HG03439 (cell line): ENCODE results near the gene INF2.
"Not testable (repeated sequence)": the region's sequence is repeated elsewhere in the genome, so short reads cannot be mapped to it uniquely, and the experiment has no call there.

Experiments used
- ATAC-seq: cut with Tn5 transposase; IDR thresholded peaks from one replicate; pipeline ENCODE4 v1.9.1; 2021; ENCODE audit warnings: mild to moderate bottlenecking, moderate library complexity; ENCODE audit not compliant: unreplicated experiment

The INF2 gene

DNA sequence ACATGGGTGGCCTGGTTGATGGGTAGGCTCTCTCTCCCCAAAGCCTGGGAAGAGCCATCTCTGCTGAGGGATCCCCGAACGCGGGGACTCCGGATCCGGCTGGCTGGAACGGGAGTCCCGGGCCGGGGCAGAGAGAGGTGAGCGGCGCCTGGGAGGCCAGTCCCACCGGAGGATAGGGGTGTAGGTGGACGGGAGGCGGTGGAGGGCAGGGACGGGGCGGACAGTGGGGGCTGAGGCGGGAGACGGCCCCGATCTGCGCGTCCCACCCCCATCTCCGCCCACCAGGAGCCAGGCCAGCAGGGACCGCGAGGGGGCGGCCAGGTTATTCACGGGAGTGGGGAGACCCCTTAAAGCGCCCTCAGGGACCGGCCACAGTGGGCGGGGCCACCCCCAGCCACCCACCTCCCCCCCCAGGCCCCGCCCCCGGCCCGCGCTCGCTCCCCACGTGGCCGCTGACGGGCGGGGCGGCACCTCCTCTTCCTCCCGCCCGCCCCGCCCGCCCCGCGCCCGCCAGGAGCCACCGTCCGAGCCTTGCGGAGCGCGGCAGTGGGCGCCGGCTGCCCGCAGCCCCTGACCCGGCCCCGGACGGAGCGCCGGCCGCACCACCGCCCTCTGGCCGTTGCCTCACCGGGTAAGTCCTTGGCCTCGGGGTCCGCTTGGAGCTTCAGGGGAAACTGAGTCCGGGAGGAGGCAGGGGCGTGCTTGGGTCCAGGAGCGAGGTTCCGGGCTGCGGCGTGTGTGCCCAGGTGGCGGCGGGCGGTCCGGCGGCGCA lies at the start of gene INF2:
TSS of gene INF2 (plus strand) at position 510 of the 772 bp plus-strand sequence. CDS start 11,748 bp downstream, outside the sequence.
- no peak for ATAC-seq

DNA sequence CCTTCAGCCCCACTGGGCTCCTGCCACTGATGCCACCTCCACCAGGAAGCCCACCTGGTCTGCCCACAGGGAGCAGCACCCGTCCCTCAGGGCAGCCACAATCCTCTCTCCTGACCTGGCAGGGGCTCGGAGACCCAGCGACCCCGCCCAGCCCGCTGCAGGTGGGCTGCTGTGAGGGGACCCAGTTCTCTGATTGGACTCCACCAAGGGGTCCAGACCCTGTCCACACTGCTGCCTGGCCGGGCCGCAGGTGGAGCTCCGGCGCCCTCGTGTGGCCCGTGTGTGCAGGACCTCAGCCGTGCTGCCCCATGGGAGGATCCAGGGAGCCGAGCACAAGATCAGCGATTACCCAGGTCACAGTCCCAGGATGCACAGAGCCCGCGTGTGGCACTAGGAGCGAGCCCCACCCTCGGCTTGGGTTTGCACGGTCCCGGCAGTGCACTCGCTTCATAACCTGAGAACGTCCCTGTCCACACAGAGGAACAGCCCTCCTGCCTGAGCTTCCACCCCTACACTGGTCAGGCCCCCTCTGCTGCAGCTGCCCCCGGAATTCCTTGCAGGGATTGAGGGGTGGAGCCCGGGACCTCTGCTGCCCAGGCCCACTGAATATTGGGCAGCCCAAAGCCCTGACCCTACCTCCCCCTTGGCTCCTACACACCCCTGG lies 49.4 kb upstream of the INF2 start:
- ATAC-seq, result no peak

DNA sequence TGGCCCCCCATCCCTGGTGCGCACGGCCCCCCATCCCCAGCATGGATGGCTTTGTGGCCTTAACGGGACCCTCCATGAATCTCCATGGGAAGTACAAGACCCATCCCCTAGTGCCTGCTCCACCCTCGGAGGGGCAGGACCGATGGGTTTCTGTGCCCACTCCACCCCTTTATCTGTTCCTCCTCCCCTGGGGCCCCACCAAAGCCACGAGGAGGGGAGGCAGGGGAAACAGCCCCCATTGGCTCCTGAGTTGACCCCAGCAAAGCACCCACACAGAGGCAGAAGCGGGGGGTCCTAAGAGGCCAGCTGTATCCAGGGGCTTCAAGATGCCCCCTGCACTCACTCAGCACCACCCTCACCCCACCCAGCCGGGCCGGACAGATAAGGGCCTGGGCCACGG lies 48.7 kb upstream of the INF2 start:
- ATAC-seq, result no peak

- ATAC-seq, result no peak
Measured at GRCh38 chr14:104641753-104642539, 47.5 kb upstream of the INF2 start.

GRCh38 chr14:104642540-104642868 lies 46.9 kb upstream of the INF2 start:
- no peak for ATAC-seq

DNA sequence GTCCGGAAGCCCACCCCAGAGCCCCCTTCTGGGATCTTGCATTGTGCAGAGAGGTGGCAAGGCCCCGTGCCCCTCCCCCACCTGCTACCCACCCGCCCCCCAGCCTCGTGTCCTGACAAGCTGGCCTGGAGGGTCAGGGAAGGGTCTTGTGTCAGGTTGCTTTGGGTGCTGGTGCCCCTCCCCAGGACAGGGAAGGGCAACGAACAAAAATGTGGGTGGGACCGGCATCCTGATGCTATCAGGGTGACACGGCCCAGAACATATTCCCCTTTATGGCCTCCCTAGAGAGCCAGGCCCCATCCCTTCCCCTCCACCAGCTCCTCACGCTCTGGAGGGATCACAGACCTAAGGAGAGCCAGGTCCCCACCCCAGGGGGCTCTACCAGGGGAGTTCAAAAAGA lies 46.1 kb upstream of the INF2 start:
- no peak for ATAC-seq

GRCh38 chr14:104644091-104644635 lies 45.3 kb upstream of the INF2 start:
- no peak for ATAC-seq

DNA sequence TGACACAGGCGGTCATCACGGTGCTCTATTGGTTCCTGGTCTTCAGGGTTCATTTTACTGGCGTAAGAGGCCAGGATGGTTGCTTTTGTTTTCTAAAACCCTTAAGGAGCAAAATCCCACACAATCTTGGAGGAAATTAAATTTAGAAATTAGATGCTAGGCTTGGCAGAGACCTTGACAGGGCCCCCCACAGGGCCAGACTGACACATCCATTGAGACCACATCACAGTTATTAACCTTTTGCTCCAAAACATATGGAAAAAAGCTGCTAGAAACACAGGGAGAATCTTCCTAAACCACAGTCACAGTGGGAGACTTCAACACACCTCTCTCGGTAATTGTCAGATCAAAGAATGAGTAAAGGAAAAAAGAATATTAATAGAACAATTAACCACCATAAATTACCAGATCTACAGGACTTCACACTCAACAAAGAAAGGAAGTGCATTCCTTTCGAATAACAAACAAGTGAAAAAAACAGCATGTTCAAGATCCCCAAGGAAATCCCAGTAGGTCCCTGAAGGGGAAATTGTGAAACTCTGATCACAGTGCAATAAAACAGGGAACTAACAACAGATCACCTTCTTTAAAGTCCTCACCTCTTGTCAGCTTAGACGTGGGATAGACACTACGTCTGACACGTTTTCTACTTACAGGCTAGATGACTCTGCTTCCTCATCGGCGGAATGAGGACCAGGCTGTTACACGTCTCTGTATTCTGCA lies 44.6 kb upstream of the INF2 start:
- ATAC-seq, result no peak

GRCh38 chr14:104647467-104648043 lies 41.9 kb upstream of the INF2 start:
- no peak for ATAC-seq

DNA sequence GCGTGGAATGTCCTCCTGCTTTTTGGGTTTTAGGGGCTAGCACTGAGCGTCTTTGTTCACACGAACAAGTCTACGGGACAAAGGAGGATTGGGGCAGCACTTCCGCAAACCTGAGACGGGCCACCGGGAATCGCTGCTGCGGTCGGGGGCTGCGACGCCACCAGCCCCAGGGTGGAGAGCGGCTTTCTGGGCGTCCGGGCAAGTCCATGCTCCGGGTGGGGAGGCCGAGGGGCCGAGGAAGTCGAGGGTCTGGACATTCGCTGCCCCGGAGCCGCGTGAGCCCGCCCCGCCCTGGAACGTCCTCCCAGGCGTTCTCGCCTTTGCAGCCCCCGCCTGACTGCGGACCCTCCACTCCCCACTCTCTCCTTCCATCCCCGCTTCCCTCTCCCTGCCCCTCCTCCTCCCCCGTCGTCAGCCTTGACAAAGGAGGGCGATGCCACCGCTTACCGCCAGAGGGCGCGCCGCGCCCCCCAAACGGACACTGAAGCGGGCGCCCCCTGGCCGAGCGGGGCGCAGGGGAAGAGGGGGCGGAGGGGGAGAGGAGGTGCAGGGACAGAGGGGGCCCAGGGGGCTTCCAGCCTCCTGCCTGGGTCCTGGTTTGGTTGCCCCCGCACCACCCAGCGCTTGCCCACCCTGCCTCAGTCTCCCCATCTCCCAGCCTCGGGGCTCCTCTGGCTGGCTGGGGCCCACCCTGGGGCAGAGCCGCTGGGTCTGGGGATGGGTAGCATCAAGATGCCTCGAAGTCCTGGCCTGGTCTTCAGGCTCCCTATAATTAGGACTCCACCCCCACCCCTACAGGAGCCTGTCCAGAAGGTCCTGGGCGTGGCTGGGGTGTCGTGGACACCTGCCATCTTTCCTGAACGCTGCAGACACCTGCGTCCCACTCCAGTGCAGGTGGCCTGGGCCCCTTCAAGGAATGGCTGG lies 39.1 kb upstream of the INF2 start:
- no peak for ATAC-seq

- ATAC-seq, result no peak
Measured at GRCh38 chr14:104650981-104651875, 38.2 kb upstream of the INF2 start.

DNA sequence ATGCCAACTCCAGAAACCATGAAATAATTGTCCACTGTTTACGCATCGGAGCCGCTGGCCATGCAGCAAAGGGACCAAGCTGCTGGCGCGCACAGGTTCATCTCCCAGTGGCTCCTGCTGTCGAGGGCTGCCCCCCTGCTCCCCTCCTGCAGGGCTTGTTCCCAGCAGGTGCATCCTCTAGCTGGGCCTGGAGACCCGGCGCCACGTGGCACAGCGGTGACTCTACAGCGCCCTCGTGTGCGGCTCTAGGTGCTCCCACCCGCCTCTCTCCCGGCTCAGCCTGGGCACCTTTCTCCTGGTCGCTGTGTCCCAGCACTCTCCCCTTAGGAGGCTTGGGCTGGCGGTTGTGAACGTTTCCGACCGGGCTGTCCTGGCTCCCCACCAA lies 37.5 kb upstream of the INF2 start:
- ATAC-seq, result no peak

DNA sequence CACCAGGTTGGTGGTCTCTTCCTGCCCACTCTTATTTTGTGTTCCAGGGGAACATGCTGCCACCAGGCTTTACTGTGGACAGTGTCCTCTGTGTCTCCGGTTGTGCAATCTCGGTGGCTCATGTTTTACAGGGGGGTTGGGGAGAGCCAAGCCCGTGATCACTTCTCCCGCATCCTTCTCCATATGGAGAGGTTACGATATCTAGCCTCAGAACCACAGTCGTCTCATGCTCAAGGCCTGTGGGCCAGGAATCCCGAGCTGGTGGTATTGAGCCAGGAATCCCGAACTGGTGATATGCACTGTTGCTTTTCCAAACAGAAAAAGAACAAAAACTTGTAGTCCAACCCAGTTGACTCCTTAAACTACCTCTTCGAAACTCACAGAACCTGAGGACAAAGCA lies 37.0 kb upstream of the INF2 start:
- no peak for ATAC-seq

GRCh38 chr14:104653130-104653920 lies 36.1 kb upstream of the INF2 start:
- not testable (repeated sequence) for ATAC-seq

- ATAC-seq, result no peak
Measured at GRCh38 chr14:104654119-104654518, 35.3 kb upstream of the INF2 start.

GRCh38 chr14:104655128-104655848 lies 34.1 kb upstream of the INF2 start:
- ATAC-seq, result no peak
